HepG2 (cell line): ENCODE measurements around the gene SMC6. TPM values are rescaled to one million over a fixed set of nuclear protein-coding genes. Genes with fewer than 3 reads are reported as not detected.

Experiments used
- ARHGAP35 ChIP-seq: sonication (generic); formaldehyde crosslinking; IDR thresholded peaks from 2 replicates; pipeline ENCODE4 v1.9.0; 2022; ENCODE audit warnings: mild to moderate bottlenecking, inconsistent platforms, moderate library complexity, missing genetic modification reagents, borderline replicate concordance
- CBX5 ChIP-seq: sonication (generic); formaldehyde crosslinking; IDR thresholded peaks from 2 replicates; pipeline ENCODE4 v1.4.0; 2020; ENCODE audit warnings: missing genetic modification reagents, borderline replicate concordance
- GFI1 ChIP-seq: sonication (generic); formaldehyde crosslinking; IDR thresholded peaks from 2 replicates; pipeline ENCODE4 v1.5.0; 2020; ENCODE audit warnings: missing genetic modification reagents, mild to moderate bottlenecking, borderline replicate concordance
- KAT7 ChIP-seq: IDR thresholded peaks from 2 replicates; pipeline ENCODE4 v1.6.1; 2018; ENCODE audit warnings: borderline replicate concordance, missing compliant biosample characterization
- MED1 ChIP-seq: sonication (generic); formaldehyde crosslinking; IDR thresholded peaks from 2 replicates; pipeline ENCODE4 v1.4.0; 2020; ENCODE audit warnings: missing genetic modification reagents
- MXD4 ChIP-seq: IDR thresholded peaks from 2 replicates; pipeline ENCODE4 v1.6.1; 2016; ENCODE audit warnings: mild to moderate bottlenecking, missing biosample characterization, missing genetic modification reagents
- SAFB2 ChIP-seq: sonication (generic); formaldehyde crosslinking; IDR thresholded peaks from 2 replicates; pipeline ENCODE4 v1.5.1; 2020; ENCODE audit warnings: missing genetic modification reagents, low read depth, mild to moderate bottlenecking, borderline replicate concordance
- SATB2 ChIP-seq: sonication (generic); formaldehyde crosslinking; IDR thresholded peaks from 2 replicates; pipeline ENCODE4 v1.5.0; 2020; ENCODE audit warnings: missing genetic modification reagents
- SMYD3 ChIP-seq: sonication (generic); formaldehyde crosslinking; IDR thresholded peaks from 2 replicates; pipeline ENCODE4 v1.8.1; 2023; ENCODE audit warnings: mild to moderate bottlenecking, missing genetic modification reagents
- SNAPC2 ChIP-seq: sonication (generic); formaldehyde crosslinking; IDR thresholded peaks from 2 replicates; pipeline ENCODE4 v1.8.1; 2022; ENCODE audit warnings: mild to moderate bottlenecking, missing genetic modification reagents
- SP5 ChIP-seq: IDR thresholded peaks from 2 replicates; pipeline ENCODE4 v1.6.1; 2016; ENCODE audit warnings: low read depth, borderline replicate concordance
- YEATS4 ChIP-seq: sonication (generic); formaldehyde crosslinking; IDR thresholded peaks from 2 replicates; pipeline ENCODE4 v1.4.0; 2020; ENCODE audit warnings: missing genetic modification reagents, borderline replicate concordance
- ZFP1 ChIP-seq: IDR thresholded peaks from 2 replicates; pipeline ENCODE4 v1.6.1; 2016
- ZKSCAN5 ChIP-seq: sonication (generic); formaldehyde crosslinking; IDR thresholded peaks from 2 replicates; pipeline ENCODE4 v1.5.1; 2020; ENCODE audit warnings: mild to moderate bottlenecking, missing genetic modification reagents
- ZNF205 ChIP-seq: IDR thresholded peaks from 2 replicates; pipeline ENCODE4 v1.6.1; 2018; ENCODE audit warnings: missing biosample characterization, missing genetic modification reagents
- ZNF230 ChIP-seq: sonication (generic); formaldehyde crosslinking; IDR thresholded peaks from 2 replicates; pipeline ENCODE4 v1.4.0; 2020; ENCODE audit warnings: mild to moderate bottlenecking, missing genetic modification reagents
- ZNF274 ChIP-seq: sonication (generic); formaldehyde crosslinking; IDR thresholded peaks from 2 replicates; pipeline ENCODE4 v1.5.1; 2020; ENCODE audit warnings: mild to moderate bottlenecking, missing genetic modification reagents
- ZNF484 ChIP-seq: sonication (generic); formaldehyde crosslinking; IDR thresholded peaks from 2 replicates; pipeline ENCODE4 v1.5.1; 2020; ENCODE audit warnings: mild to moderate bottlenecking, low read depth, missing genetic modification reagents, borderline replicate concordance
- ZNF749 ChIP-seq: sonication (generic); formaldehyde crosslinking; IDR thresholded peaks from 2 replicates; pipeline ENCODE4 v1.8.0; 2022; ENCODE audit warnings: mild to moderate bottlenecking, missing genetic modification reagents, moderate library complexity, borderline replicate concordance
- polyA plus RNA-seq, 8 experiments: library from polyadenylated mRNA; depleted of rRNA in 3 of 8; stranded (reverse) in 7 of 8; unstranded in 1 of 8; fragments of >200 nt; fragmentation: Illumina TruSeq in 4 of 8; extraction: Trizol in 4 of 8; gene quantifications; 2 replicates each; pipeline versions ENCODE4 v1.2.1 to v1.2.3, GENCODE V29; 2011 to 2016; ENCODE audit warnings: low read depth in 4 of 8, missing spikeins in 1 of 8, mixed read lengths in 1 of 8; ENCODE audit not compliant: insufficient read depth in 1 of 8
- total RNA-seq, 5 experiments: library from RNA; depleted of rRNA; stranded (reverse); fragments of >200 nt; fragmentation: Illumina TruSeq; extraction: Trizol; gene quantifications; 2 replicates each; pipeline ENCODE4 v1.2.3, GENCODE V29; 2016; ENCODE audit warnings: low read depth in 1 of 5
- TF ChIP-seq, protein P1 (sequence below): IDR thresholded peaks from 2 replicates; pipeline ENCODE4 v1.6.1; 2012; ENCODE audit warnings: low read length, improper control_type of control experiment
- TF ChIP-seq, protein P2 (sequence below): sonication (generic); formaldehyde crosslinking; IDR thresholded peaks from 2 replicates; pipeline ENCODE4 v1.9.0; 2021; ENCODE audit warnings: missing genetic modification reagents, mild to moderate bottlenecking, borderline replicate concordance
- TF ChIP-seq, protein P3 (sequence below): sonication (generic); formaldehyde crosslinking; IDR thresholded peaks from 2 replicates; pipeline ENCODE4 v1.8.0; 2022; ENCODE audit warnings: mild to moderate bottlenecking, missing genetic modification reagents, borderline replicate concordance
- TF ChIP-seq, protein P4 (sequence below): sonication (generic); formaldehyde crosslinking; IDR thresholded peaks from 2 replicates; pipeline ENCODE4 v1.4.0; 2020; ENCODE audit warnings: mild to moderate bottlenecking, missing genetic modification reagents

Gene SMC6
- total and polyA plus RNA-seq, 2 of the 13 experiments (the other 11 are each of a cell fraction or from before 2014, with no cell fraction given), result 18.9 to 55.3 TPM

DNA sequence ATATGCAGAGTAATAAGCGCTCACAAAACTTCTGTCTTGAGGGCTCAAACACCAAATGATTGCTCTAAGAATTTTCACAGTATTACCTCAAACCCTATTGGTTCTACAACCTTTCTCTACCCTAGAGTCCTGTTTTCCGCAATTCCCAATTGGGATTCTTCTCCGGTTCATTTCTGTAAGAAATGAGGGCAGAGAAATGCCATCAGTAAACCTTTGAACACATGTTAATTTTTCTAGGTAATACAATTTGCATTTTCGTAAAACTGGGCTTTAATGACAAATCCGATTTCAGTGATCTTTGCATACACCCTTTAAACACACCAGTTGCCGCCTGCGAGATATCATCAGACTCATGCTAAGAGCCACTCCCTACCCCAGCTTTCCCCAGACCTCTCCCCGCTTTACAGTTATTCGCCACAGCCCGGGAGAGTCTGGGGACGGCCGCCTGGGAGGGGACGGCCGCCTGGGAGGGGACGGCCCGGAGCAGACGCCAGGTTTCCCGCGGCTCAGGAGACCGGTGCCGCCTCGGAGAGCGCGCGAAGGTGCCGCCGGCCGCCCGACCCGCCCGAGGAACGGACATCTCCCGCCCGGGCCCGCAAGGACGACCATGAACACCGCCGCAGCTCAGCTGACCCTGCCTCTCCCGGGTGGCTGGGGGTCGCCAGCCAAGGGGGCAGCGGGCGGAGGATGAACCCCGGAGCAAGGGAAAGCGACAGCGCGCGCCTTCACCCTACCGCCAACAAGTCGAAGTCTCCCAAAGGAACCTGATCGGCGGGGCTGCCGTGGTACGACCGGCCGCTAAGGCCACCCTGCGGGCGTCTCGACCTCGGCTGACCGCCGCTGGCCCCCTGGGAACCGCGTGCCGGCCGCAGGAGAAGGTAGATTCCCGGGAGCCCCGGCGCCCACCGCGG, 463 bp downstream of the SMC6 start (continued):
- TF ChIP-seq, protein P1, sequence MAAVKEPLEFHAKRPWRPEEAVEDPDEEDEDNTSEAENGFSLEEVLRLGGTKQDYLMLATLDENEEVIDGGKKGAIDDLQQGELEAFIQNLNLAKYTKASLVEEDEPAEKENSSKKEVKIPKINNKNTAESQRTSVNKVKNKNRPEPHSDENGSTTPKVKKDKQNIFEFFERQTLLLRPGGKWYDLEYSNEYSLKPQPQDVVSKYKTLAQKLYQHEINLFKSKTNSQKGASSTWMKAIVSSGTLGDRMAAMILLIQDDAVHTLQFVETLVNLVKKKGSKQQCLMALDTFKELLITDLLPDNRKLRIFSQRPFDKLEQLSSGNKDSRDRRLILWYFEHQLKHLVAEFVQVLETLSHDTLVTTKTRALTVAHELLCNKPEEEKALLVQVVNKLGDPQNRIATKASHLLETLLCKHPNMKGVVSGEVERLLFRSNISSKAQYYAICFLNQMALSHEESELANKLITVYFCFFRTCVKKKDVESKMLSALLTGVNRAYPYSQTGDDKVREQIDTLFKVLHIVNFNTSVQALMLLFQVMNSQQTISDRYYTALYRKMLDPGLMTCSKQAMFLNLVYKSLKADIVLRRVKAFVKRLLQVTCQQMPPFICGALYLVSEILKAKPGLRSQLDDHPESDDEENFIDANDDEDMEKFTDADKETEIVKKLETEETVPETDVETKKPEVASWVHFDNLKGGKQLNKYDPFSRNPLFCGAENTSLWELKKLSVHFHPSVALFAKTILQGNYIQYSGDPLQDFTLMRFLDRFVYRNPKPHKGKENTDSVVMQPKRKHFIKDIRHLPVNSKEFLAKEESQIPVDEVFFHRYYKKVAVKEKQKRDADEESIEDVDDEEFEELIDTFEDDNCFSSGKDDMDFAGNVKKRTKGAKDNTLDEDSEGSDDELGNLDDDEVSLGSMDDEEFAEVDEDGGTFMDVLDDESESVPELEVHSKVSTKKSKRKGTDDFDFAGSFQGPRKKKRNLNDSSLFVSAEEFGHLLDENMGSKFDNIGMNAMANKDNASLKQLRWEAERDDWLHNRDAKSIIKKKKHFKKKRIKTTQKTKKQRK, result no peak
- TF ChIP-seq ZNF484 (CRISPR knock-in tag), result no peak; the same call in 1 of the 2 replicates
- no peak for TF ChIP-seq ZFP1 (CRISPR knock-in tag)
- peak; percentile 95 for TF ChIP-seq KAT7 (CRISPR knock-in tag)
- TF ChIP-seq GFI1 (CRISPR knock-in tag), result no peak; the same call in 1 of the 2 replicates
- peak; percentile 61; the same call in 1 of the 2 replicates for TF ChIP-seq SMYD3 (CRISPR knock-in tag)
- TF ChIP-seq YEATS4, result peak; percentile 37; the same call in 1 of the 2 replicates
- no peak for TF ChIP-seq ZKSCAN5 (CRISPR knock-in tag)
- no peak for TF ChIP-seq MED1 (CRISPR knock-in tag)
- TF ChIP-seq CBX5 (CRISPR knock-in tag), result 0 out of 2 replicates have a peak, but pooled peaks have one; percentile 11
- TF ChIP-seq SATB2, result peak; percentile 27; the same call in 1 of the 2 replicates
- TF ChIP-seq, protein P2, sequence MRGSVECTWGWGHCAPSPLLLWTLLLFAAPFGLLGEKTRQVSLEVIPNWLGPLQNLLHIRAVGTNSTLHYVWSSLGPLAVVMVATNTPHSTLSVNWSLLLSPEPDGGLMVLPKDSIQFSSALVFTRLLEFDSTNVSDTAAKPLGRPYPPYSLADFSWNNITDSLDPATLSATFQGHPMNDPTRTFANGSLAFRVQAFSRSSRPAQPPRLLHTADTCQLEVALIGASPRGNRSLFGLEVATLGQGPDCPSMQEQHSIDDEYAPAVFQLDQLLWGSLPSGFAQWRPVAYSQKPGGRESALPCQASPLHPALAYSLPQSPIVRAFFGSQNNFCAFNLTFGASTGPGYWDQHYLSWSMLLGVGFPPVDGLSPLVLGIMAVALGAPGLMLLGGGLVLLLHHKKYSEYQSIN (CRISPR knock-in tag), result no peak
- 0 out of 2 replicates have a peak, but pooled peaks have one; percentile 90 for TF ChIP-seq ARHGAP35 (CRISPR knock-in tag)
- 0 out of 2 replicates have a peak, but pooled peaks have one; percentile 41 for TF ChIP-seq MXD4 (CRISPR knock-in tag)
- peak; percentile 91 for TF ChIP-seq ZNF274
- TF ChIP-seq ZNF205, result peak; percentile 17; the same call in 1 of the 2 replicates
- TF ChIP-seq, protein P3, sequence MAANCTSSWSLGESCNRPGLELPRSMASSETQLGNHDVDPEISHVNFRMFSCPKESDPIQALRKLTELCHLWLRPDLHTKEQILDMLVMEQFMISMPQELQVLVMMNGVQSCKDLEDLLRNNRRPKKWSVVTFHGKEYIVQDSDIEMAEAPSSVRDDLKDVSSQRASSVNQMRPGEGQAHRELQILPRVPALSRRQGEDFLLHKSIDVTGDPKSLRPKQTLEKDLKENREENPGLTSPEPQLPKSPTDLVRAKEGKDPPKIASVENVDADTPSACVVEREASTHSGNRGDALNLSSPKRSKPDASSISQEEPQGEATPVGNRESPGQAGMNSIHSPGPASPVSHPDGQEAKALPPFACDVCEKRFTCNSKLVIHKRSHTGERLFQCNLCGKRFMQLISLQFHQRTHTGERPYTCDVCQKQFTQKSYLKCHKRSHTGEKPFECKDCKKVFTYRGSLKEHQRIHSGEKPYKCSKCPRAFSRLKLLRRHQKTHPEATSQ, result peak; percentile 78; the same call in 1 of the 2 replicates
- peak; percentile 49; the same call in 1 of the 2 replicates for TF ChIP-seq ZNF749
- TF ChIP-seq SAFB2 (CRISPR knock-in tag), result peak; percentile 85; the same call in 1 of the 2 replicates
- TF ChIP-seq SNAPC2 (CRISPR knock-in tag), result peak; percentile 51; the same call in 1 of the 2 replicates
- TF ChIP-seq, protein P4, sequence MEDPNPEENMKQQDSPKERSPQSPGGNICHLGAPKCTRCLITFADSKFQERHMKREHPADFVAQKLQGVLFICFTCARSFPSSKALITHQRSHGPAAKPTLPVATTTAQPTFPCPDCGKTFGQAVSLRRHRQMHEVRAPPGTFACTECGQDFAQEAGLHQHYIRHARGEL (CRISPR knock-in tag), result peak; percentile 69; the same call in 1 of the 2 replicates
- TF ChIP-seq SP5 (CRISPR knock-in tag), result no peak
- no peak for TF ChIP-seq ZNF230 (CRISPR knock-in tag)
